Measurements from ENCODE around the gene KCNG3.

DNA sequence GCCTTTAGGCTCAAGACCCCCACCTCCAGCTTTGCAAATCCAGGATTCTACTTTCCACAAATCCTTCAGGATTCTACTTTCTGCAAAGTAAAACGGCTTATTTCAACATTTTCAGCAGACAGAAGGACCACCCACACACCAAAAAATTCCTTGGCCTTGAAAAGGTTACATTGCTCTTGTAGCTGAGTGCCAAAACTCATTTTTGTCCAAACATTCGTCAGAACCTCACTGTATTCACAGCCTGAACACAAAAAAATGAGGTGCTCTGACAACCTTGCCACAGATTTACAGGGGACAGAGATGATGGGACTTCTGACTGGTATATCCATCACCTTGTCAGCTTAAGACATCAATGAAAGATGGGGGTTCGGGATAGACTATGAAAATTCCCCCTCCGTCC, 69.7 kb downstream of the KCNG3 start:
- TF ChIP-seq POLR2AphosphoS5 (IDR thresholded peaks at IDR 0.05; ENCODE audit: borderline replicate concordance, low read depth, low read length), result no peak
- no peak for TF ChIP-seq EZH2 (IDR thresholded peaks at IDR 0.05)

All from SK-N-MC (cell line).